ENCODE data around the gene BMAL1.

DNA sequence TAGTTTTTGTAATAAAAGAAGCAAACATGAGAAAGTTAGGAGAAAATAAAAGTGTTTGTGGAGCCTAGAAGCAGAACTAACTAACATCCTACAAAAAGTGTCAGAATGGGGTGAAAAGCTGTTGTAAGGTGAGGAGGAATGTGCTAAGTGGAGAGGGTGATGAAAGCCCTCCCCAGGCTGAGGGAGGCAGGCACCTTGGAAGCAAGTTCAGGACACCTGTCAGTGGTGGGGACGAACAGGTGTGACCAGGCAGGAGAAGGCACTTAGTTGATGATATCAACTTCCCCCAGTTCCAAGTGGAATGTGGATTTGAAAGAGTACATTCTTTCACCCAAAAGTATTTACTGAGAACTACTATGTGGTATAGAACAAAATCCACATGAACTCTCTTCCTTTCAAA lies 18.7 kb upstream of the BMAL1 start:
- TF ChIP-seq, protein P1, sequence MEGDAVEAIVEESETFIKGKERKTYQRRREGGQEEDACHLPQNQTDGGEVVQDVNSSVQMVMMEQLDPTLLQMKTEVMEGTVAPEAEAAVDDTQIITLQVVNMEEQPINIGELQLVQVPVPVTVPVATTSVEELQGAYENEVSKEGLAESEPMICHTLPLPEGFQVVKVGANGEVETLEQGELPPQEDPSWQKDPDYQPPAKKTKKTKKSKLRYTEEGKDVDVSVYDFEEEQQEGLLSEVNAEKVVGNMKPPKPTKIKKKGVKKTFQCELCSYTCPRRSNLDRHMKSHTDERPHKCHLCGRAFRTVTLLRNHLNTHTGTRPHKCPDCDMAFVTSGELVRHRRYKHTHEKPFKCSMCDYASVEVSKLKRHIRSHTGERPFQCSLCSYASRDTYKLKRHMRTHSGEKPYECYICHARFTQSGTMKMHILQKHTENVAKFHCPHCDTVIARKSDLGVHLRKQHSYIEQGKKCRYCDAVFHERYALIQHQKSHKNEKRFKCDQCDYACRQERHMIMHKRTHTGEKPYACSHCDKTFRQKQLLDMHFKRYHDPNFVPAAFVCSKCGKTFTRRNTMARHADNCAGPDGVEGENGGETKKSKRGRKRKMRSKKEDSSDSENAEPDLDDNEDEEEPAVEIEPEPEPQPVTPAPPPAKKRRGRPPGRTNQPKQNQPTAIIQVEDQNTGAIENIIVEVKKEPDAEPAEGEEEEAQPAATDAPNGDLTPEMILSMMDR (IDR thresholded peaks at IDR 0.05) = no peak
- TF ChIP-seq POLR2A (IDR thresholded peaks at IDR 0.05) = no peak

All from suprapubic skin (tissue), 3 donors.